ENCODE results near the gene MAGEA10. TPM values are rescaled to one million over a fixed set of nuclear protein-coding genes. Genes with fewer than 3 reads are reported as not detected.

MAGEA10 gene
- total RNA-seq: not detected in 2 replicates

GRCh38 chrX:152138388-152138784 is at the start of gene MAGEA10:
TSS of gene MAGEA10 (minus strand) at chrX:152138577. CDS start at chrX:152135620, 2,957 bp downstream.

Other genes starting within 250 kb of the MAGEA10 start
- not detected in 2 replicates for gene MAGEA4, start 225.7 kb downstream of the MAGEA10 start, total RNA-seq
- 11.8 and 20.2 TPM in 2 replicates for gene GABRE, start 163.9 kb downstream of the MAGEA10 start, total RNA-seq